OCI-M1 (cell line): Measurements from ENCODE around the gene CCDC38.
A peak's percentile ranks its signal among the peaks of the same experiment; 100 is the strongest.

ENCODE experiments used
- DNase-seq: peaks from one replicate; lab custom pipeline; 2025; lab: John Stamatoyannopoulos, UW

The CCDC38 gene

GRCh38 chr12:95960241-95960640 is 17.8 kb upstream of the CCDC38 start:
- DNase-seq, result peak; percentile 6

GRCh38 chr12:95959107-95959506 is 16.7 kb upstream of the CCDC38 start:
- peak; percentile 7 for DNase-seq

- no peak for DNase-seq
Observed at GRCh38 chr12:95956557-95957145, 14.2 kb upstream of the CCDC38 start.

GRCh38 chr12:95955549-95956159 is 13.2 kb upstream of the CCDC38 start:
- DNase-seq, result no peak

GRCh38 chr12:95953000-95953399 is 10.6 kb upstream of the CCDC38 start:
- peak; percentile 24 for DNase-seq

GRCh38 chr12:95951515-95951914 is 9.1 kb upstream of the CCDC38 start:
- DNase-seq, result peak; percentile 37

GRCh38 chr12:95949477-95950206 is 7.2 kb upstream of the CCDC38 start:
- DNase-seq, result no peak

- DNase-seq, result peak; percentile 14
Observed at GRCh38 chr12:95944108-95944704, 1.8 kb upstream of the CCDC38 start.

GRCh38 chr12:95943330-95943842 is 972 bp upstream of the CCDC38 start, which contains the start of gene AMDHD1:
AMDHD1 (plus strand) TSS chr12:95943331; CDS start chr12:95943399, 68 bp downstream.
- DNase-seq, result peak; percentile 60

GRCh38 chr12:95942101-95942523 is 302 bp downstream of the CCDC38 start:
- peak; percentile 26 for DNase-seq

- DNase-seq, result no peak
Observed at GRCh38 chr12:95940514-95940913, 1.9 kb downstream of the CCDC38 start.

- no peak for DNase-seq
Observed at GRCh38 chr12:95922231-95922630, 20.2 kb downstream of the CCDC38 start.

- no peak for DNase-seq
Observed at GRCh38 chr12:95919110-95919509, 23.3 kb downstream of the CCDC38 start.

- peak; percentile 63 for DNase-seq
Observed at GRCh38 chr12:95918194-95918993, 24.0 kb downstream of the CCDC38 start.

- peak; percentile 33 for DNase-seq
Observed at GRCh38 chr12:95909871-95910270, 32.5 kb downstream of the CCDC38 start.

- DNase-seq, result no peak
Observed at GRCh38 chr12:95908573-95908972, 33.8 kb downstream of the CCDC38 start.

GRCh38 chr12:95898081-95898480 is 44.3 kb downstream of the CCDC38 start:
- DNase-seq, result no peak

- DNase-seq, result no peak
Observed at GRCh38 chr12:95896846-95897245, 45.6 kb downstream of the CCDC38 start.

GRCh38 chr12:95890958-95891357 is 51.5 kb downstream of the CCDC38 start:
- DNase-seq, result no peak

GRCh38 chr12:95887311-95887710 is 55.1 kb downstream of the CCDC38 start:
- no peak for DNase-seq

GRCh38 chr12:95884998-95885397 is 57.4 kb downstream of the CCDC38 start:
- no peak for DNase-seq

- no peak for DNase-seq
Observed at GRCh38 chr12:95882873-95883272, 59.5 kb downstream of the CCDC38 start.
